ENCODE measurements around the gene RAB5A.

Gene RAB5A

GRCh38 chr3:19937459-19938294 lies 9.2 kb upstream of the RAB5A start:
- Histone ChIP-seq H2AFZ (no peak overlapping the region), H3K4me3 (ENCODE audit: low read depth, low read length) (no peak overlapping the region), H3K9ac (no peak overlapping the region), H3K27me3 (ENCODE audit: control insufficient read depth, insufficient read depth, low read length) (no peaks in the 10 kb centered on the region), H3K79me2 (no peaks in the 10 kb centered on the region), H3K9me3 (ENCODE audit: control insufficient read depth, low read length) (no peaks in the 10 kb centered on the region), H3K4me2 (ENCODE audit: low read length) (no peak overlapping the region), H3K27ac (no peak overlapping the region), H3K36me3 (ENCODE audit: control insufficient read depth, insufficient read depth, low read length) (no peaks in the 10 kb centered on the region), H3K4me1 (peaks cover 7% of the 10 kb centered on the region)
- TF ChIP-seq CTCF (IDR thresholded peaks at IDR 0.05) = no peak

GRCh38 chr3:19938295-19938627 lies 8.6 kb upstream of the RAB5A start:
- H3K79me2 ChIP-seq = no peaks in the 10 kb centered on the region
- H3K9ac ChIP-seq = no peak overlapping the region
- H3K36me3 ChIP-seq (ENCODE audit: control insufficient read depth, insufficient read depth, low read length) = no peaks in the 10 kb centered on the region
- no peak overlapping the region for H3K4me3 ChIP-seq (ENCODE audit: low read depth, low read length)
- no peak overlapping the region for H3K4me2 ChIP-seq (ENCODE audit: low read length)
- no peaks in the 10 kb centered on the region for H3K9me3 ChIP-seq (ENCODE audit: control insufficient read depth, low read length)
- no peak overlapping the region for H3K27ac ChIP-seq
- no peak overlapping the region for H2AFZ ChIP-seq
- no peak for TF ChIP-seq CTCF (IDR thresholded peaks at IDR 0.05)
- H3K27me3 ChIP-seq (ENCODE audit: control insufficient read depth, insufficient read depth, low read length) = no peaks in the 10 kb centered on the region
- H3K4me1 ChIP-seq = peaks cover 7% of the 10 kb centered on the region

GRCh38 chr3:19940643-19941042 lies 6.3 kb upstream of the RAB5A start:
- H3K4me2 ChIP-seq (ENCODE audit: low read length) = no peak overlapping the region
- TF ChIP-seq CTCF (IDR thresholded peaks at IDR 0.05) = no peak
- no peak overlapping the region for H2AFZ ChIP-seq
- H3K4me3 ChIP-seq (ENCODE audit: low read depth, low read length) = no peak overlapping the region
- no peaks in the 10 kb centered on the region for H3K36me3 ChIP-seq (ENCODE audit: control insufficient read depth, insufficient read depth, low read length)
- no peaks in the 10 kb centered on the region for H3K9me3 ChIP-seq (ENCODE audit: control insufficient read depth, low read length)
- no peaks in the 10 kb centered on the region for H3K27me3 ChIP-seq (ENCODE audit: control insufficient read depth, insufficient read depth, low read length)
- H3K79me2 ChIP-seq = no peaks in the 10 kb centered on the region
- H3K9ac ChIP-seq = no peak overlapping the region
- no peak overlapping the region for H3K27ac ChIP-seq
- peaks cover 7% of the 10 kb centered on the region for H3K4me1 ChIP-seq

- Histone ChIP-seq H3K4me2 (ENCODE audit: low read length) (no peak overlapping the region), H3K9me3 (ENCODE audit: control insufficient read depth, low read length) (no peaks in the 10 kb centered on the region), H3K4me3 (ENCODE audit: low read depth, low read length) (no peak overlapping the region), H3K79me2 (peaks cover 18% of the 10 kb centered on the region), H3K4me1 (peaks cover 2% of the 10 kb centered on the region), H3K9ac (no peak overlapping the region), H3K27me3 (ENCODE audit: control insufficient read depth, insufficient read depth, low read length) (no peaks in the 10 kb centered on the region), H3K36me3 (ENCODE audit: control insufficient read depth, insufficient read depth, low read length) (no peaks in the 10 kb centered on the region), H3K27ac (no peak overlapping the region), H2AFZ (no peak overlapping the region)
- TF ChIP-seq CTCF (IDR thresholded peaks at IDR 0.05) = no peak
Observed at GRCh38 chr3:19945534-19945933, 1.4 kb upstream of the RAB5A start.

Data from parathyroid adenoma (tissue), 2 donors.